ENCODE data around the gene SEC31B. TPM values are rescaled to one million over a fixed set of nuclear protein-coding genes. Genes with fewer than 3 reads are reported as not detected.

Gene SEC31B
- total RNA-seq, 1 donor = 3.9 TPM

GRCh38 chr10:100504096-100504495, 15.6 kb downstream of the SEC31B start:
- no peak for TF ChIP-seq CTCF (IDR thresholded peaks at IDR 0.05; ENCODE audit: insufficient read depth, low read depth, low read length)
- no peak for DNase-seq (ENCODE audit: low read depth)
- H3K4me3 ChIP-seq (ENCODE audit: low read depth, low read length) = no peak overlapping the region

GRCh38 chr10:100502926-100503494, 16.7 kb downstream of the SEC31B start:
- no peak overlapping the region for H3K4me3 ChIP-seq (ENCODE audit: low read depth, low read length)
- TF ChIP-seq CTCF (IDR thresholded peaks at IDR 0.05; ENCODE audit: insufficient read depth, low read depth, low read length) = no peak
- DNase-seq (ENCODE audit: low read depth) = no peak

- TF ChIP-seq CTCF (IDR thresholded peaks at IDR 0.05; ENCODE audit: insufficient read depth, low read depth, low read length) = no peak
Observed at GRCh38 chr10:100501423-100501822, 18.2 kb downstream of the SEC31B start.

GRCh38 chr10:100498059-100498458, 21.6 kb downstream of the SEC31B start:
- no peak for DNase-seq (ENCODE audit: low read depth)
- H3K4me3 ChIP-seq (ENCODE audit: low read depth, low read length) = no peak overlapping the region
- TF ChIP-seq CTCF (IDR thresholded peaks at IDR 0.05; ENCODE audit: insufficient read depth, low read depth, low read length) = no peak

More at GRCh38 chr10:100501423-100501822, 18.2 kb downstream of the SEC31B start:
- no peak for DNase-seq (ENCODE audit: low read depth)
- H3K4me3 ChIP-seq (ENCODE audit: low read depth, low read length) = no peak overlapping the region

- H3K4me3 ChIP-seq (ENCODE audit: low read depth, low read length) = no peak overlapping the region
- DNase-seq (ENCODE audit: low read depth) = no peak
- no peak for TF ChIP-seq CTCF (IDR thresholded peaks at IDR 0.05; ENCODE audit: insufficient read depth, low read depth, low read length)
Observed at GRCh38 chr10:100496567-100496966, 23.1 kb downstream of the SEC31B start.

- DNase-seq (ENCODE audit: low read depth) = no peak
- no peak for TF ChIP-seq CTCF (IDR thresholded peaks at IDR 0.05; ENCODE audit: insufficient read depth, low read depth, low read length)
Observed at GRCh38 chr10:100490531-100490930, 29.1 kb downstream of the SEC31B start.

GRCh38 chr10:100489396-100489795, 30.3 kb downstream of the SEC31B start:
- no peak for DNase-seq (ENCODE audit: low read depth)
- TF ChIP-seq CTCF (IDR thresholded peaks at IDR 0.05; ENCODE audit: insufficient read depth, low read depth, low read length) = no peak
- no peak overlapping the region for H3K4me3 ChIP-seq (ENCODE audit: low read depth, low read length)

More at GRCh38 chr10:100490531-100490930, 29.1 kb downstream of the SEC31B start:
- H3K4me3 ChIP-seq (ENCODE audit: low read depth, low read length) = no peak overlapping the region
